GM21515 (cell line): ENCODE data around the gene KDM5B.
"Not testable (repeated sequence)": the region's sequence is repeated elsewhere in the genome, so short reads cannot be mapped to it uniquely, and the experiment has no call there.

Source experiments
- ATAC-seq: cut with Tn5 transposase; IDR thresholded peaks from one replicate; pipeline ENCODE4 v1.9.1; 2021; ENCODE audit not compliant: unreplicated experiment

The KDM5B gene

DNA sequence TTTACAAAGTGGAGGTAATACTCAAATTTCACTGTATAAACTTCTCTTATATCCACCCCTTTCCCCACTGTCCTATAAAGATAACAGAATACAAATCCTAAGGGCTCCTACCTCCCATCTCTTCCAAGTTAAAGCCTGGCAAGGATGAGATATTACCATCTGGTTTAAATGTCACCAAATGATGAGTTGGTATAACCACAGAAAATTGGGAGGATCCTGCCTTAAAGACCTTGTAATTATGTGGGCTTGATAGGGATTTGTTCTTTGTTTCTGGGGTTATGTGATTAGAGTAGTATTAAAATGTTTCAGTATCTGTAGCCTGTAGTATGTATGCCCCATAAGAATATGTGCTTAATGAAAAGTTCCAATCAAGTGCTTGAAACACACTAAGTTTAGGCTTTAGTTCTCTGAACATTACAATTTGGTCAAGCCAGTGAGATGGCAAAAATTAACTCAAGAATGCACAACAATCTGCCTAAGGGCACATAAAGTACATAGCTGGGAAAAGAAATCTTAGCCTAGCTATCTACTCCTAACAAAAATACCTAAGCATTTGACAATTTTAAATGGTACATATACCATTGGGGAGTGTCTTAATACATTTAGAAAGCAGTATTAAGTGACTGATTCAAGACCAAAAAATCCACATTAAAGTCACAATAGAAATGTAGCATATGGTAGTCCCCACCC, 14.0 kb downstream of the KDM5B start:
- no peak for ATAC-seq

DNA sequence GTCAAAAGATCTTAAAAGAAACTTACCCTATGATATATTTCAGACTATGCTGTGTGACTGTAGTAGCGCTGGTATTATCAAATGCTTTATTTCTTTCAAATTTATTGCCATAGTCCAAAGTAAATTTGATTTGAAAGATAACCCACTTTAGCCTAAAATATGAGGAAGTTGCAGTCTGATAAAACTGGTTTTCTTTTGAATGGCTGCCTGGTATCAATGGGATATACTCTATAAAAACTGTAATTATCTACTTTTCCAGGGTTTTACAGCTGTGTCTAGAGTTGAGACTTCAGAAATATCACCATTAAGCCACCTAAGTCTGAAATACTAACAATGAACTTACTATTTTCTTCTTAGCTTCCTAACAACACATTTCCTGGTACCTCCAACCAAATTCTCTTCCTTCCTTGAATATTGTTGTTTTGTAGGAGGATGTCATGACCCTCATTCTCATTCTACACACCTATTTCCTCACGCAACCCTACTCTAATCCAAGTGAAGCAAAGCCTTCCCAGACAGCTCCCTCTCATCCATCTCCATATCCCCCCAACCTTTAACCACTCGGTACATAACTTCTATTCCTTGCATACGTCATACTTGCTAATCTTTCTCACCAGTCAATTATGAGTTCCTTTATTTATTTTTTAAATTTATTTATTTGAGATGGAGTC, 17.0 kb downstream of the KDM5B start:
- no peak for ATAC-seq

DNA sequence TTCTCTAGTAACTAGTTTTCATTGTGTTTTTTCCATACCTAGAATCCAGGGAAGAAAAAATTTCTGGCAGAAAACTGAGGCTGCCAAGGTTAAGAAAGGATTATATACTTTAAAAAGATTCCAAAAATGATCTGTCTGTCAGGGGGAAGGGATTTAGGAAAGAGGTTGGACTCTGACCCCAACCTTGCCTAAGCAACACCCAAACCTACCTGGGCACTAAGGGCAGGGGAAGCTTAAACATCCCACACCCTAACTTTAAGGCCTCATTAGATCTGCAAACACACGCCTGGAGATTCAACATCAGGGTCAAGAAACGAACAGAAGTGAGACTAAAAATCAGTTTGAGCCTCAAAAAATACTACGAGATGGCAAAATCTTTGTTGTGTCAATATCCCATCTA, 19.4 kb downstream of the KDM5B start:
- no peak for ATAC-seq

DNA sequence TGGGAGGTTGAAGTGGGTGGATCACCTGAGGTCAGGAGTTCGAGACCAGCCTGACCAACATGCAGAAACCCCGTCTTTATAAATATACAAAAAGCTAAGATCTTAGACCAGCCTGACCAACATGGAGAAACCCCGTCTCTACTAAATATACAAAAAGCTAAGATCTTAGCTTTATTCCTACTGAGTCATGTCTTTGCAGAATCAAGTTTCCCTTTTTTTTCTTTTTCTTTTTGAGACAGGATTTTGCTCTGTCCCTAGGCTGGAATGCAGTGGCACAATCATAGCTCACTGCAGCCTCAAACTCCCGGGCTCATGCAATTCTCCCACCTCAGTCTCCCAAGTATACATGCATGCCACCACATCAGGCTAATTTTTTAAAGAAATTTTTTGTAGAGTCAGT, 21.4 kb downstream of the KDM5B start:
- ATAC-seq, result no peak

DNA sequence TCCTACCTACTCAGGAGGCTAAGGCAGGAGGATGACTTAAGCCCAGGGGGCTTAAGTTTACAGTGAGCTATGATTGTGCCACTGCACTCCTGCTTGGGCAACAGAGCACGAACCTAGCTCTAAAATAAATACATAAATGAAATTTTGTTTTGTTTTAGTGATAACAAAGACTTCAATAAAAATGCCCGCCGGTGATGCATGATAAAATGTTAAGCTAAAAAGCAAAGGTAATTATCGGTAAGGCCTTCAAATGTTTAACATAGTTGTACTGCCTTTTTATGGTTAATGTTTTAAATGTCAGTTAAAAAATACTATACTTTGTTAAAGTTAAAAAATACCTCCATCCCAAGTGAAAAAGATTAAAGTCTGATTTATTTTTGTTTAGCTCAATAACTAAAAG, 27.0 kb downstream of the KDM5B start:
- no peak for ATAC-seq

DNA sequence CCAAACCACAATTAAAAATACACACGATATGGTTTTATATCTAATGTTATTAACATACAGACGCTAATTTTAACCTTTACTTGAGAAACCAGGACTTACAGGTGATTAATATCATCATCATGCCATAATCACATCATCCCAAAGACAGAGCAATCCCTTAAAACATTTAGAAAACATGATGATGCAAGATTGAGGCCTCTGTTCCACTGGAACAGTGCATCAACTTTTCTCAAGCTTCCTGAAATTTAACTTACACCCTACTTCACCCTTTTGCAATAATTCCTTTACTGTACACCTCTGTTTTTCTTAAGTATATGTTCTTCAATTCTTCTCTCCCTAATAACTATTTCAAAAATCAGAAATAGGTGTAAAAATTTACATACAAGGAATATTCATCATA, 38.1 kb downstream of the KDM5B start:
- ATAC-seq, result no peak

DNA sequence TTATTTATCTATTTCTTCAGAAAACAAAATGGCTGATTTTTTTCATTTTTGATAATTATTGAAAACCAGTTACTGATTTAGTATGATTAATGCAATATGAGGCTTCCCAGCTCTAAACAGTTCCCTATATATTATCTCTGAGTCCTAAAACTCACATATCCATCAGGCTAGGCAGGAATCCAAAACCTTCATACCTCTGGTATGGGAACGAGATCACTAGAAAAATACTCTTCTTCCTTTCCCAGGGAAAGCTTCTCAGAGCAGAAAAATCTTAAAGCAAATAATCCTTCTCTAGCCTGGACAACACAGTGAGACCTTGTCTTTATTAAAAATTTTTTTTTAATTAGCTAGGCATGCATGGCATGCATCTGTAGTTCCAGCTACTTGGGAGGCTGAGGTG, 42.5 kb downstream of the KDM5B start:
- ATAC-seq, result no peak

DNA sequence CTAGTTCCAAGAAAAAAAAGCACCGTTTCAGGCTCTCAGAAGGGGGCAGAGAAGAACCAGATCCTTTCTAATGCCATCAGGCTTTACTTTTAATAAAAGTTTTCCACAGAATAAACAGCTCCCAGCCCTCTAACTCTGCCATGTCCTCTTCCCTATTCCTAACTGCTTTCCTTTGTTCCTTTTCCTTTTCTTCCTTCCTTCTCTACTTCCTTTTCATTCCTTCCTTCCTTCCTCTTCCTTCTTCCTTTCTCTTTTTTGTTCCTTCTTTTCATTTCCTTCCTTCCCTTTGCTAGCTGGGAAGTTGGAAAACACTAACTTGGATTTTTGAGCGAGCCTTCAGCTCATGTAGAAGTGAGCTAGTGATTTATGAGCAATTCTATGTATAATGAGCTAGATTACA, 46.2 kb downstream of the KDM5B start:
- no peak for ATAC-seq

DNA sequence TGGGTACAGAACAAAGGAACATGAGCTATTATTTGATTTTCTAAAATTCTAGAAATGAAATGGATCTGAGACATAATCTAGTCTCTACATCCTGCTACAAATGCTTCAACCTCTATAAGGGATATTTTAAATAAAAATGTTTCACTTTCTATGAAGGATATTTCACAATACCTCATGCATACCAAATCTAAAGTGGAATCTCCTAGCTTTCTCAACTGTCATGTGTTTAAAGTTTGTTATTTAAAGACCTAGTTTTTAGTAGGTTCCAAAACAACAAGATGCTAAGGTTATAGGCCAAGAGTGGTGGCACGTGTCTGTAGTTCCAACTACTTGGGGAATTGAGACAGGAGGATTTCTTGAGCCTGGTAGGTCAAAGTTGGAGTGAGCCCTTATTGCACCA, 47.6 kb downstream of the KDM5B start:
- ATAC-seq, result no peak

DNA sequence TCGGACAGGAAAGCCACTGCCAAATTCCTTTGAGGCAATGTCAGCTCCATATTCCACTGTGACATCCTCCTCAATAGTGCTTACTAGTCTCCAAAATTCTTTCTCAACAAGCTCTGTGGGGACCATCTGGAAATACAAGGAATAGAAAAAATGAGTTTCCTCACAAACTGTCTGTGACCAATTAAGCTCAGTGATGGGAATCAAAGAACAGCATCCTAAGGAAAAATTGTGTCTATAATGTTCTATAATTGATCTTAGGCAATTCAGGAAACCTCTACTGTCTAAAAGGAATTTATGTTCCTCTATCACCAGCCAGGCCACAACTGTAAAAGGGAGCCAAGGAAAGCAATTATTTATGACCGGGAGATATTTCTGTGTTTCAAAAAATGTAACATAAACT, 51.8 kb downstream of the KDM5B start:
- ATAC-seq, result no peak

DNA sequence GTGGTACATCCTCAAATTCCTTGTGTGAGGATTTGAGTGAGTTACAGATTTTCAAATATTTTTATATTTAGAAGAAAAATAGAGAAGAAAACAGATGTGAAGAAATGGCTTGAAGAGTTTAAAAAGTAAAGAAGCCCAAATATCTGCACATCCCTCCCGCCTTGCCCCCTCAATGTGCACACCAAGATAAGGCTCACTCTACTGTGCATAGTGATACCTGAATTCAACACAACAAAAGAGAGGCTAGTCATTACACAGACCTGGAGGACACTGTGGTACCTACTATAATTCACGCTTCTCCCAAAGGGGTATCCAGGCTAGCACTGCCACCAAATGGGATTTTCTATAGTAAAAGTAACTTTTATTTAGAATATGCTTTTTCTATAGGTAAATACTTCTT, 53.9 kb downstream of the KDM5B start:
- ATAC-seq, result no peak

DNA sequence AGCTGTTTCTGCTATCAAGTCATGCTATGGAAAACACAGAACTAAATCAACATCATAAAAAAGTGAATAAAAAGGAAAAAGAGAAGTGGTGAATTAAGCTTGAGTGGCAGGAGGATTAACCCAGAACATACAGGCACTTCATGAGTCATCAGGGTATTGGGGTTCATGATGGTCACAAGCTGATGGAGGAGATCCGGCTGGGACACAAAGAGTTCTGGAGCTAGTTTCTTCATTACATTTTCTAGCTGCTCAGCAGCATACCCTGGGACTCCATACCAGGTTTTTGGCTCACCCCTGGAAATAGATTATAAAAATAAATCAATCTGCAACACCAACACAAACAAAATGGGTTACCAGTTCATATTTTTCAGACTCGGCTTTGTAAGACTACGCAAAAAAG, 55.4 kb downstream of the KDM5B start:
- ATAC-seq, result no peak

DNA sequence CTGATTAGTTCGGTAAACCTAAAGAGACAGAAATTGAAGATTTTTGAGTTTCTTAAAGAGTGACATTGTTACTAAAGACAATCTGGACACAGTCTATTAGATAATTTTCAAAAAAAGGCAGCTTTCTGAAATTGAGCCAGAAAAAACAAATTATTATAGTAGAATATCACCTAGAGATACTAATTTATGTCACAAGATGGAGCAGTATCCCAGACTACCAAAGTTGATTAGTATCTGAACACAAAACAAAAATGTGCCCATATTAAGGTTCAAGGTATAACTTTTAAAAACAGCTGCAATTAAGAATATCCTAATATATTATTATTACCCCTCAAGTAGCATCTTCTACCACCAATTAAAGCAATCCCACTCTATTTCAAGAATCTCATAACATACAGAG, 57.5 kb downstream of the KDM5B start:
- ATAC-seq, result no peak

DNA sequence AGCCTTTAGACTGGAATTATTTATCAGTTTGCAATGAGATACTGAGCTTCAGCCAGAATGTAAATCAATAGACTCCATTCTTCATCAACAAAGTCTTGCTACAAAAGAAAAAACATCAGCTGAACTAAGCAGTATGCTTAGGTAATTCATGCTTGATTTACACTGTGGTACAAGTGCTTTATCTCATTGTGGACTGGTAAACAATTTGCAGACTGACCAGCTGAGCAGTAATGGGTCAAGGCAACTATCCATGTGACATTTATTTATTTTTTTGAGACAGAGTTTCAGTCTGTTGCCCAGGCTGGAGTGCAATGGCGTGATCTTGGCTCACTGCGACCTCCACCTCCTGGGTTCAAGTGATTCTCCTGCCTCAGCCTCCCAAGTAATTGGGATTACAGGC, 58.2 kb downstream of the KDM5B start:
- no peak for ATAC-seq

DNA sequence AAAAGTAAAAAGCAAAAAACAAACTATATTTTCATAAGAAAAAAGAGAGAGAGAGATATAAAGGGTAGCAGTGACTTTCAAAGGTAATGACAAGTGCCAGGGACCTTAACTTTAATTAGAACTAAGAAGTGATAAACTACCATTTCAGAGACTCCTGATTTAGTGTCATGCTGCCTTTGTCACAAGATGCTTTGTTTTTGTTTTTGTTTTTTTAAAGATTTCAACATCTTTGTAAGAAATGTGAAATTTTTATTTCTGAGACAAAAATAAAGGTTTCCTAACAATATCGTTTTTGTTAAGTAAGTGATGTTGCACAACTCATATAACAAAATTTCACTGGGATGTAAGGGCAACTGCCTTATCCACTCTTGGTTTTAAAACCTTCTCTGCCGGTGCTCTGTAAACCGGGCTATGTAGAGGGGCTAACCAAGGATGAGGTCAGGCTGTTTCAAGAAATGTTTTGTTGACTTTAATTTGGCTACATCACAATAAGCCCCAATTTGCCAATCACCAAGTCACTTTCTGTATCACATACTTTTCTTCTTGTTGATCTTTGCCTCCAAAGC, 62.8 kb downstream of the KDM5B start:
- ATAC-seq, result no peak

DNA sequence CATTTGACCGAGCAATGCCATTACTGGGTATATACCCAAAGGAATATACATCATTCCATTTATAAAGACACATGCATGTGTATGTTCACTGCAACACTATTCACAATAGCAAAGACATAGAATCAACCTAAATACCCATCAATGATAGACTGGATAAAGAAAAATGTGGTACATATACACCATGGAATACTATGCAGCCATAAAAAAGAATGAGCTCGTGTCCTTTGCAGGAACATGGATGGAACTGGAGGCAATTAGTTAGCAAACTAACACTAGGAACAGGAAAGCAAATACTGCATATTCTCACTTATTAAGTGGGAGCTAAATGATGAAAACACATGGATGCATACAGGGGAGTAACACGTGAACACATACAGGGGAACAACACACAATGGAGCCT, 63.5 kb downstream of the KDM5B start:
- ATAC-seq, result not testable (repeated sequence)

DNA sequence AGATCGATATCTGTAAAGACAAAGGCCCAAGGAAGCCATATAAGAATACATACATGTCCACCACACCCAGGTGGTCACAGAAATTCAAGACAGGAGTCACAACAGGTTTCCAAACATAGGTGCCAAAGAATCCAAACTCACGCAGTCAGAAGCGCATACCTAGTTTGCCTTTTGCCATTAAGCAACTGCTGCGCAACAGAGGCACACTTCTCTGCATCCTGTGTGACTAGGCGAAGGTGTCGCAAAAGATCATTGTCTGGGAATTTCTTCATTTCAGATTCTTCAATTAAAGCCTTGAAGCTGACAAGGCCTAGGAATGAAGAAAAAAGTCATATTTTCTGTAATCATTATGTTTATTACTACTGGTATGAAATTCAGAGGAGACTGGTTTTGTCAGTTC, 65.7 kb downstream of the KDM5B start:
- no peak for ATAC-seq

DNA sequence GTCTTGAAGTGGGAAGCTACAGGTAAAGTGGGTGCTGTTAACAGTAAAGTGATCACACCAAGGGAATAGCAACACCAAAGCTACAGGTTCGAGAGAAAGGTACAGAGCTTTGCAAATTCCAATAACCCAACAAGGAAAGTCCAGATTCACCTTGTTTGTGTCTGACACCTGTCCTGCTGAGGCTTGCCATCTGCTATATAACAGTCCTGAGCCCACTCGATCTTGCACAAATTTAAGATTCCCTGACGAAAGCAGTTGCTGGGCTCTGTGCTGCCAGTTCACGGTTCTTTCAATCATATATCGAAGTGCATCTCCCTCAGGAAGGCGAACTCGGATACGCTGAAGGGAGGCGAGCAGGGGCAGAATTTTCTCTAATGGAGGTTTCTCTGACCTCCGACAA, 75.0 kb downstream of the KDM5B start:
- no peak for ATAC-seq

DNA sequence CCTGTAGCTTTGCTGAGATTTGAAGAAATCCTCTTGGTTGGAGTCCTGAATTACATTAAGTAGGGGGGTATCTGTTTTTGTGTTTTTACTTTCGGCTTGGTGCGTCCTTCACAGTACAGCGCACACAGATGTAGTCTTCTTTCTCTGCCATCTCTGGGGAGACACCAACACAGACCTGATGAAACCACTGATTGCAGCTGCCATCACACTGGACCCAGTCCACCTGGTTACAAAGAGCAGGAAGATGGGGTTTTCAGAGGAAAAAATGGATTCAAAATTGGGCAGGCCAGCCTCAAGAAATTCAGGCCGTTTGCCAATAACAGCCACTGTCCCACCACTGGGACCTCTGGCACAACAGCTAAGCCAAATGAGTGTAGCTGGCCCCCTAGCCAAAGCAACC, 79.3 kb downstream of the KDM5B start:
- ATAC-seq, result no peak

DNA sequence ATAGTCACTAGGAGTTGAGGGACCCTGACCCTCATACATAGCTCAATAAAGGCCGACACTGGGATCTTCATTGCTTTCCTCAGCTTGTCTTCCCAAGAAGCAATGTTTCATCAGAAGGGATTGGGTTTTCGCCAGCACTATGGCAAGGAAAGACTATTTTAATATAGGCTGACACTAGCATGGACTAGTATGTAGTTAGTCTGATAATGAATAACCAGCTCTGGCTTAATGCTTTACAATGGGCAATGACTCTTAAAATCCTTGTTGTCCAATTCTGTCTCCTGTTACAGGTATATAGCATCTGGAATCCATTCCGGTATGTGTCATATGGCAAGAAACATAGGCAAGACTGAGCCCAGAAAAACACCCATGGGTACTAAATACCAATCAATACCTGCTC, 82.7 kb downstream of the KDM5B start:
- ATAC-seq, result no peak

DNA sequence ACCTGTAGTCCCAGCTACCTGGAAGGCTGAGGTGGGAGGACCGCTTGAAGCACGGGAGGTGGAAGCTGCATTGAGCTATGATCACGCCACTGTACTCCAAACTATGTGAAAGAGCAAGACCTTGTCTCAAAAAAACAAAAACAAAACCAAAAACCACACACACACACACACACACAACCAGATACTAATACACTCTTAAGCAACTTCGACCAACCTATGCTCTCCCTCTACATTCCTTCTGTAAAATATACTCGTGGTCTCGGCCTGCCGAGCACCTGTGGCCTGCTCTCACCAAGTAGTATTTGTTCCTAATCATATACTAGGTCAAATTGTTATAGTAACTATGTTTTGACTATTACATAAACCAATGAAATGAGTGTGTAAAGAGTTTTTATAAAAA, 84.5 kb downstream of the KDM5B start:
- no peak for ATAC-seq

DNA sequence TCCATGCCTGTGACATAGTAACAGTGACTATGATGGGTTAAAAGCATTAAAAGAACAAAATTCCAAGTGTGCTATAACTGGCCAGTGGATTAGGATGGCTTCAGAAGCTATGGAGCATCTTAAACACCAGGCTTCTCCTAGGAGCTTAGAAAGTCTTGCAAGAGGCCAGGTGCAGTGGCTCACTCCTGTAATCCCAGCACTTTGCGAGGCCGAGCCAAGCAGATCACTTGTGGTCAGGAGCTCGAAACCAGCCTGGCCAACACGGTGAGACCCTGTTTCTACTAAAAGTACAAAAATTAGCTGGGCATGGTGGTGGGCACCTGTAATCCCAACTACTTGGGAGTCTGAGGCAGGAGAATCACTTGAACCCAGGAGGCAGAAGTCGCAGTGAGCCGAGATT, 85.2 kb downstream of the KDM5B start:
- not testable (repeated sequence) for ATAC-seq

DNA sequence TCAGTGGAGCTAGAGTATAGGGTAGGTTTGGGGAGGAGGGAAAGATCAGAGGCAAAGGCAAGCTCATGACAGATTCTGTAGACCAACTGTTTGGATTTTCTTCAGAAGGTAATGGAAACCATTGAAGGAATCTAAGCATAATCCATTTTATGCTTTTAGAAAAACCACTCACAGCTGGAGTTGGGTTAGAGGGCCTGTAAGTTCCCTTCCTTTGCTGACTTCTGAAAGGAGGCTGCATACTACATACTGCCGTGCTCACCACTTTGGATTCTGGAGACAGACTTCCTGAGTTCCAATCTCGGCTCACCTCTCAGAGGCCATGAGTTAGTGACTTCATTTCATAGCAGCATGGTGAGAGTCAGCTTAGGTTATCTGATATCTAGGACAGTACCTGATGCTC, 91.6 kb downstream of the KDM5B start:
- ATAC-seq, result no peak
